ENCODE data around the gene SLC13A1.
"Not testable (repeated sequence)": the region's sequence is repeated elsewhere in the genome, so short reads cannot be mapped to it uniquely, and the experiment has no call there.

SLC13A1 gene, protein sequence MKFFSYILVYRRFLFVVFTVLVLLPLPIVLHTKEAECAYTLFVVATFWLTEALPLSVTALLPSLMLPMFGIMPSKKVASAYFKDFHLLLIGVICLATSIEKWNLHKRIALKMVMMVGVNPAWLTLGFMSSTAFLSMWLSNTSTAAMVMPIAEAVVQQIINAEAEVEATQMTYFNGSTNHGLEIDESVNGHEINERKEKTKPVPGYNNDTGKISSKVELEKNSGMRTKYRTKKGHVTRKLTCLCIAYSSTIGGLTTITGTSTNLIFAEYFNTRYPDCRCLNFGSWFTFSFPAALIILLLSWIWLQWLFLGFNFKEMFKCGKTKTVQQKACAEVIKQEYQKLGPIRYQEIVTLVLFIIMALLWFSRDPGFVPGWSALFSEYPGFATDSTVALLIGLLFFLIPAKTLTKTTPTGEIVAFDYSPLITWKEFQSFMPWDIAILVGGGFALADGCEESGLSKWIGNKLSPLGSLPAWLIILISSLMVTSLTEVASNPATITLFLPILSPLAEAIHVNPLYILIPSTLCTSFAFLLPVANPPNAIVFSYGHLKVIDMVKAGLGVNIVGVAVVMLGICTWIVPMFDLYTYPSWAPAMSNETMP

DNA sequence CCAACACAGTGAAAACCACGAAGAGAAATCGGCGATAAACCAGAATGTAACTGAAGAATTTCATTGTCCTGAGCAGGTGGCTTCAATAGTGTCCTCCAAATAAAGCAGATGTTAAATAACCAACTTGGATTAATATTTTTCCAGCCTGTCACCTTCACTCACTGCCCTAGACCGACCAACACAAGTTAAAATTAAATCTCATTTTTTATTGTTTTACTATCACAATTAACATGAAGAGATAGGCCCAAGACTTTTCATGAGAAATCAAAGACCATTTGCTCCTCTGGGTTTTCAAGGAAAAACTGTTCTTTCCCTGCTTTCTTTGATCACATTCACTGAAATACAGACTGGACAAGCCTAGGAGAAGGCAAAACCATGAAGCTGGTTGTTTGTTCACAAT lies at the start of gene SLC13A1:
Gene SLC13A1, minus strand, starts transcription at position 87 of the 400 bp plus-strand sequence. Its CDS starts 23 bp downstream, at position 64.
- DNase-seq (ENCODE audit: low read depth in 3 of 3) = no peak

DNA sequence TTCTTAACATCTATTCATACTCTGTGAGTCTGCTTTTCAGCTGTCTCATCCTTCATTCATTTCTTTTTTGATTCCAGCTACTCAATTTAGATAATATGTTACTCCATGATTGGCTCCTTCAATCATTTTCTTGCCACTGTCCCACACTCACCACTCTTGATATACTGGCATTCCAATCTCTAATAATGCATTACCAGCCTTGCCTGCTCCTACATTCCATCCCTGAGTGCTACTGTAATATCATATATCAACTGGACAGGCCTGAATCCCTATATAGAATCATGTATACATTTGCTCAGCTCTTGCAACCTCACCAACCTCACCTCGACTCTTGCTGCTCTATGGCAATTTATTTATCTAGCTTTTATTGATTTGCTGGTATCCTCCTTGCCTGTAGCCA lies 45.0 kb upstream of the SLC13A1 start:
- no peak for DNase-seq (ENCODE audit: low read depth in 3 of 3)

DNA sequence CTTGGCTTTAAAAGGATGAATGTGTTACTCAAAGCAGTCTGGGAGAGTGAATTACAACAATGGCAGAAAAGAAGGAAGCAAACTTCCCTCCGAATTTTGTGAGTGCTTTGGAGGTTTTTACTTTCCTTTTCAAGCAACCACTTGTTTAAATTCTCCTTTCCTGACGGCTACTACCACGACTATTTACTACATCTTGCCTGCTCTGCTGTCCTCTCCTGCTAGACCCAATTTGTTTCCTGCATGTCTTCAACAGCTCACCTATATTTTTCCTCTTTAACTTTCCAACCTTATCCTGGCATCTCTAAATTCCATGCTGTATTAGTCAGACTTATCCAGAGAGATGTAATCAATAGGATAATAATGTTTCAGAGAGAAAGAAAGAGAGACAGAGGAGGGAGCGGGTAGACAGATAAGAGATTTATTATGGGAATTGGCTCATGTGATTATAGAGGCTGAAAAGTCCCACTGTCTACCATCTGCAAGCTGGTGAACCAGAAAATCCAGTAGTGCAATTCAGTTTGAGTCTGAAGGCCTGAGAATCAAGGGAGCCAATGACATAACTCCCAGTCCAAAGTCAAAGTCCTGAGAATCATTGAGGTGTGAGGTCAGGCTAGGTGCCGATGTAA lies 42.8 kb upstream of the SLC13A1 start:
- no peak for DNase-seq (ENCODE audit: low read depth in 3 of 3)

DNA sequence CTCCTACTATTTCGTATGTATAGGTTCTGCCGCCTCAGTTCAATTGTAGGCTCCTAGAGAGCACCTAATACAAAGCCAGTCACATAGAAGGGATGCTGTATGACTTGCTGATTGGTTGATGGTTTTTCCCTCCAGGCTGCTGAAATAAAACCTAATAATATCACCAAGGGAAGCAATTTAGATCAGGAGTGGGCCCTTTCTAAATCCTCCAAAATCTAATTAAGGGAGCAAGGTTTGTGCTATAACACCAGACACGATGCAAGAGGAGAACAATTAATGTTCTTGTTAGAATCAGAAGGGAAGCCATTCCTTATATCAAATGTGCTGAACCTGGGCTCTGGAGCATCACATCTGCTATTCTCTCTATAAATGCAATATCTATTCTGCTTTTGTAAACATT lies 42.0 kb upstream of the SLC13A1 start:
- DNase-seq (ENCODE audit: low read depth in 3 of 3) = no peak

DNA sequence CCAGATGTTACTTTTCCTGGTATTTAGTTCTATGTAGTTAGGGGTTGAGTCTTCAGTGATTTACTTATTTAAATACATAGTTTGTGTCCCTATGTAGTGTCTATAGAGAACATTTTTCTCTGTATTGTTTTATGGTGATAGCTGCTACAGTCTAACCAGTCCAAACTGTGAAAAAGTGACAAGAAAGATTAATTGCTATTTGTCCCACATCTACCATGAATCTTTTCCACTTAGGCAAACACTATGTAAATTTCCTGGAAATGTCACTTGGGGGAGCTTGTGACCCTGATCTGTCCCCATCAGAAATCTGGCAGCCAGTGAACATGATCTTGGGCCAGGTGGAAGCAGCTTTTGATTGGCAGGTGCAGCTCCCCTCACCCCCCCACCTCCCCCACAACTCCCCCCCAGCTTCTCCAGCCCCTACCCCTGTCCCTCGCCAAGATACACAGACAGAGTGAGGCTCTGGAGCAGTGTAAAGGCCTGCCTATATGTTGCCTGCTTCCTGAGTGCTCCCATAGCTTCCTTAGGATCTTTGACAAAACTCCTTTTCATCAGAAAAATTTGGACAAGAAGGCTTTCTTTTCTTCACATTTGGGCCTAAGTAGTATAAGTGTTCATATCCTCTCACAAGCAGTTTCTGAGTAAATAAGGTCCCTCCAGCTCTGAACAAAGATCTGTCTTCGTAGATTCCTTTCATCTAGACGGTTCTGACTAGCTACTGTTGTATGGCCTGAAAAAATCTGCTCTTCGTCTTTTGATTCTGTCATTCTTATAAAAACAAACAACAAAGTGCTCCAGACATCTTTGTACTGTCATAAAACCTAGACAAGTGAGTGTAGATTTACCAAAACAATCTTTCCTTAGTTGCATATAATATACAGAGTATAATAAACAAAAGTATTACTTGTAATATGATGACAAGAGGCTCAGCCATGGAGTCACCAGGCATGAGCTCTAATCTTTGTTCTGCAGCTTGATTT lies 31.5 kb upstream of the SLC13A1 start:
- DNase-seq (ENCODE audit: low read depth in 3 of 3) = no peak

DNA sequence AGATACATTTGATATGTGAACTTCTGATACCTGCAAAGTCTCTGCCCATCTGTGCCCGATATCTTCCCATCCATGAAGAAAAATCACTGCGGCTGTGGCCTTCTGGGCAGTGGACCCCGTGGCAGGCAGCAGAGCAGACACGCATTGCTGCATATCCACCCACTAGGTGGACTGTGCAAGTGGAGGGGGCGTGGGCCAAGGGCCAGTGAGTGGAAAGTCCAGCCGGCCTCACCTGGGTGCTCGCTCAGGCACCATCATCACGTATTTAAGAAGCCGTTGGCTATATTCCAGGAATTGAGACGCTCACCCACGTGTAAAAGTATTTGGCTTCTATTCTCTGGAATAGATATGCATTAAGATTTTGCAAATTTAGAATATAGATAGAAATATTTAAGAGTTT lies 30.8 kb upstream of the SLC13A1 start:
- no peak for DNase-seq (ENCODE audit: low read depth in 3 of 3)

DNA sequence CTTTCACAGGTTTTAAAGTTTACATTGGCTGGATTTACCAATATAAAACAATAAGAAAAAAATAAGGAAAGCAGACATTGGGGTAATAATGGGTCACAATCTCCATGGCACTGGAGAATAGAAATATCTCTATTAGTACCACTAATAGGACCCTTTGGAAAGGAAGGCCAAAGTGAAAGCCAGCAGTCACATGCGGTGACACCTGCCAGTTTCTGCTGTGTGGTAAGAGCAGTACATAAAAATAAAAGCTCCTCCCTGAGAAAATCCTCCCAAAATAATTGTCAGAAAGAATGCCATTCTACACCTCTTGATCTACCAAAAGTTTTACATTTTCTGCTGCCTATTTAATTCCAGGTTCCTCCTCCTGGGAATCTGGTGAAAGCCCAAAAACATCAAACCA lies 30.4 kb upstream of the SLC13A1 start:
- no peak for DNase-seq (ENCODE audit: low read depth in 3 of 3)

DNA sequence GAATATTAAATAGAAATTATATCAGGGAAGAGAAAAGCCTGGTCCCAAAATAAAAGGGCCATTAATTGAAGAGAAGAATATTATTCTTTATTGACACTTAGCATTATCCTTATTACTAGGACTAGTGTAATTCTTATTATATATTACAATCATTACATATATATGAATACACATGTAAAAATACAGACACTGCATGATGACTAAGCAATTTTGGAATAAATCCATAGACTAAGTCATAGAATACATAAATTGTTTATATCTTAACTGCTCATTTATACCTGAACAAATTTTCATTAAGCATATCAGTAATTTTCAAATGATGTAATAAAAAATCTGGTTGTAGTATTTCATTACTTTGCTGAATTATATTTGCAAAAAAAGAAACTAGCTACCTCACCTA lies 29.7 kb upstream of the SLC13A1 start:
- DNase-seq (ENCODE audit: low read depth in 3 of 3) = no peak

DNA sequence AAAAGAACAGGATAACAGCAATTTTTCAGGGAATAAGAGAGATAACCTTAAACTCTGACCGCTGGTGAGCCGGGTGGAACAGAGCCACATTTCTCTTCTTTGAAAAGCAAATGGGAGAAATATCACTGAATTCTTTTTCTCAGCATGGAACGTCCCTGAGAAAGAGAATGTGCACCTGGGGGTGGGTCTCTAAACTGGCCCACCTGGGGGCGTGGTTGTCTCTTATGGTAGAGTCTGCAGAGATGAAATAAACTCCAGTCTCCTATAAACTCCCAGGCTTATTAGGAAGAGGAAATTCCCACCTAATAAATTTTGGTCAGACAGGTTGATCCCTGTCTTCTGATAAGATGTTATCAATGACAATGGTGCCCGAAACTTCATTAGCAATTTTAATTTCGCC lies 27.9 kb upstream of the SLC13A1 start:
- DNase-seq (ENCODE audit: low read depth in 3 of 3) = not testable (repeated sequence)

DNA sequence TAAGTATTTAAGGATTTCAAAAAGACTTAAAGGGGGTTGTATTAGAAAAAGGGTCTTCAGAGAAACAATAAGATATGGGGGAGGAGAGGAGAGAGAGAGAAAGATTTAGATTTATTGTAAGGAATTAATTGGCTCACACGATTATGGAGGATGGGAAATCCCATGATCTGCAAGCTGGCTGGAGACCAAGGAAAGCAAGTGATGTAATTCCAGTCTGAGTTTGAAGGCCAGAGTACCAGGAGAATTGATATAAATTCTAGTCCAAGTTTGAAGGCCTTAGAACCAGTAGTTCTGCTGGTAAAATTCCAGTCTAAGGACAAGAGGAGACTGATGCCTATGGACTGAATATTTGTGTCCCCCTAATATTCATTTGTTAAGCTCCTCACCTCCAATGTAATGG lies 20.6 kb upstream of the SLC13A1 start:
- DNase-seq (ENCODE audit: low read depth in 3 of 3) = no peak

DNA sequence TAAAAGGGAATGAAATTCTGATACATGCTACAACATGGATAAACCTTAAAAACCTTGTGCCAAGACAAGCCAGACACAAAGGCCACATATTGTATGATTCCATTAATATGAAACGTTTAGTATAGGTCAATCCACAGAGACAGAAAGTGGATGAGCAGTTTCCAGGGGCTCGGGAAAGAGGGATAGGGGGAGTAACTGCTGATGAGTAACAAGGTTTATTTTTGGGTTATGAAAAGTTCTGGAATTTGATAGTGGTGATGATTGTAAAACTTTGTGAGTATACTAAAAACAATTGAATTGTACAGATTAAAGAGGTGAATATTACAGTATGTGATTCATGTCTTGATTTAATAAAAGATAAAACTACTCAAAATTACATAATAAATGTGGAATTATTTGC lies 19.1 kb upstream of the SLC13A1 start:
- no peak for DNase-seq (ENCODE audit: low read depth in 3 of 3)

DNA sequence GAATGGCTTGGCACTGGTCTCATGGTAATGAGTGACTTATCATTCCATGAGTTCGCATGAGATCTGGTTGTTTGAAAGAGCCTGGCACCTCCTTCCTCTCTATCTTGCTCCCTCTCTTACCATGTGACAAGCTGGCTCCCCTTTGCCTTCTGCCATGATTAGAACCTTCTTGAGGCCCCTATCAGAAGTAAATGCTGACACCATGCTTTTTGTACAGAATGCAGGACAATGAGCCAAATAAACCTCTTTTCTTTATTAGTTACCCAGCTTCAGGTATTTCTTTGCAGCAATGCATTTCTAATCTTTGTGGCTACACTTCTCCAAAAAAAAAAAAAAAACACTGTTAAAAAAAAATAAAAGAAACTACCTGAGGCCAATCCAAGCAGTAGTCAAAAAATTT lies 17.1 kb upstream of the SLC13A1 start:
- no peak for DNase-seq (ENCODE audit: low read depth in 3 of 3)

DNA sequence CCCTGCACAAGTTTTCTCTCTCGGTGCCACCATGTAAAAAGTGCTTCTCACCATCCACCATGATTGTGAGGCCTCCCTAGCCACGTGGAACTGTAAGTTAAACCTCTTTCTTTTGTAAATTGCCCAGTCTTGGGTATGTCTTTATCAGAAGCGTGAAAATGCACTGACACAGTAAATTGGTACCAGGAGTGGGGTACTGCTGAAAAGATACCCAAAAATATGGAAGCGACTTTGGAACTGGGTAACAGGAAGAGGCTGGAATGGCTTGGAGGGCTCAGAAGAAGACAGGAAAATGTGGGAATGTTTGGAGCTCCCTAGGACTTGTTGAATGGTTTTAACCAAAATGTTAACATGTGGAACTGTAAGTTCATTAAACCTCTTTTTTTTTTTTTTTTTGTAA lies 15.6 kb upstream of the SLC13A1 start:
- no peak for DNase-seq (ENCODE audit: low read depth in 3 of 3)

DNA sequence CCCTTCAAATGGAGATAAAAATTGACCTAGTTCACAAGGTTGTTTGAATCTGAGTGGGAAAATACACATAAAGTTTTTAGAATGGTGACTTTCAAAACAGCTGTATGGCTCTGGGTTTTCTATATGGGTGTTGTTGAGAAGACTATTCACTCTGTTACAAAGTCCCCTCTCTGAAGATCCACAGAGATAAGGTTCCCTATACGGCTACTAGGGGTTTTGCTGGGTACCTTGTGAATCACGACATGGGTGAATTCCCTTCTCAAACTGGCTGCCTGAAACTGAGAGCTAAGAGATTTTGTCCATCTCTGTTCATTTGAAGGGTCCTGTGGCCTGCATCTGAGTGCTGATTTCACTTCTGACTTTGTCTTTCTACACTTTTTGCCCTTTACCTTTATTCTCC lies 11.8 kb upstream of the SLC13A1 start:
- DNase-seq (ENCODE audit: low read depth in 3 of 3) = no peak

DNA sequence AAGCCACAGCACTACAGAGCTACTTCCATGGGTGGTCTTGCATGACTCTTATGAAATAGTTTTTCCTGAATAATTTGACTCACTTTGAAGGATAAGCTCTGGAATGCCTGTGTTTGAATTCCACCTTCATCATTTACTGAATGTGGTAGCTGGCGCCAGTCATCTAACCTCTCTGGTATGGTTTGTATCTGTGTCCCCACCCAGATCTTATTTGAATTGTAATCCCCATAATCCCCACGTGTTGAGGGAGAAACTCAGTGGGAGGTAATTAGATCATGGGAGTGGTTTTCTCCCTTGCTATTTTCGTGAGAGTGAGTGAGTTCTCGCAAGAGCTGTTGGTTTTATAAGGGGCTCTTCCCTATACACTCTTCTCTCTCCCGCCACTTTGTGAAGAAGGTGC lies 11.2 kb upstream of the SLC13A1 start:
- no peak for DNase-seq (ENCODE audit: low read depth in 3 of 3)

DNA sequence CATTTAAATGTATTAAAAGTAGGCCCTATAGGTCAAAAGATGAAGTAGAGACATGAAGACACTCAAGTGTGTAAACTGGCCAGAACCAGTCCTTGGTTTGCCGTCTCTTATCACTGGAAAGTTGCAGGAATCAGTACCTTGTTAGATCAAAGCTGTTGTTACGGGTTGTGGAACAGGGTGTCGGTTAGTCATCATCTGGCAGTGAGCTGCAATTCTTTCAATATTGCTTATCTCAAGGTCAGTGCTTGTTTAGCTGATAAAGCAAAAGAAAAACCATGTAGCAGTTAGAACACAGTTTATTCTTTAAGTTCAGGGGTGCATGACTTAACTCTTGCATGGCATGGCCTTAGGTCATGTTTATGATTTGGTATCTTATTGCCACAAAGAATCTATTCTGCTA lies 10.0 kb upstream of the SLC13A1 start:
- no peak for DNase-seq (ENCODE audit: low read depth in 3 of 3)

DNA sequence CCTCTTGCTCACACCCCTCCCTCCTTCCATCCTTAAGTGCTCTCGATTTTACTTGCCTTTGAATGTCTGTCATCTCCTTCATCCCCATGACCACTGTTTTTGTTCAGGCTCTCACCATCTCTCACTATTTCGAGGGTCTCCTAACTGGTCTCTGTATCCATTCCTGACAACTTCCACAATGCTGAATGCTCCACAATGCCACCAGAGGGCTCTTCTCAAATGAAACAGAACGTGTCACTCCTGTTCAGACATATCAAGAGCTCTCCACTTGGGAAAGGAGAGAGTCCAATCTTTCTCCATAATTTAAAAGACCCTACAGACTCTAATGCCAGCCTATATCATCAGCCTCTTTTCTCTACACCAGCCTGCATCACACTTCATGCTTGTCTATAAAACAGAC lies 9.0 kb upstream of the SLC13A1 start:
- DNase-seq (ENCODE audit: low read depth in 3 of 3) = no peak

DNA sequence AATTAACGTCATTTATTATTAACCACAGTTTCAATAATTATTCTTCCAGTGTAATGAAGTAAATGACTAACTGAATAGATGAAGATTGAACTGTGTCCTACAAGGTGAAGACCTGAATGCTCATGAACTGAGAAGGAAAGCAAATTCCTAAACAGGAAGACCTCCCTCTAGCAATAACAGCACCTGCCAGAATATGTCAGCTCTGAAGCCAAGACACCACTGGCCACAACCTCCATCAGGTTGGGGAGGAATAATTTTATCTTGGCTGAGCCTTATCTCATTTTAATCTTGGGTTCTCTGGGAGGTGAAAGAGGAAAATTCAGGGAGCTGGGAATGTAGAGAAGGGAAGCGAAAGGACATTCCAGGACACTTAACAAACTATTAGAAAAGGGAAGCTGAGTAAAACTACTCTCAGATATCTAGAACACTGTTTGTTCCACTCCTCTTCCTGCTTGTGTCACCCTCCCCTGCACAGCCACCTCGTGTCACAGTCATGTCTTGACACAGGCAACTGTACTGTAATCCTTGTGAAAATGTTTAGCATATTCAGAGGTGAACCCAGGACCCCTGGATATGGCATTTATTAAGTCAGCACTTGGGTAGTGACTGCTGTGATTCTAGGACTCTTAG lies 4.6 kb upstream of the SLC13A1 start:
- no peak for DNase-seq (ENCODE audit: low read depth in 3 of 3)

DNA sequence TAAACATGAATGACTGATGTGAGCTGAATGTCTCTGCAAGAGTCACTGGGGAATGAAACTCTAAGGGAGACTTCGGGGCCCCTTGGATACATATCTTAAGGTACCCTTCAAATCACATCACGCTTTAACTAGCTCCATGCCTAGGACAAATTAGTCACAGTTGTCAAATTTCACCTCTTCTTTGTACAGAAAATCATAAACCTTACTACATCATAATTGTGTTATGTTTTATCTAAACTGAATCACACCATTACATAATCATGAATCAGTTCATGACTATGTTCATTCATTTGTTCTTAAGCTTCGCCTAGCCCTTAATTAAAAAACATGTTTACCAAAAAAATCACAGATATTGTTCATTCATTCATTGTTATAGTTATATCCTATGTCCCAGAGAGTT lies 2.1 kb upstream of the SLC13A1 start:
- no peak for DNase-seq (ENCODE audit: low read depth in 3 of 3)

DNA sequence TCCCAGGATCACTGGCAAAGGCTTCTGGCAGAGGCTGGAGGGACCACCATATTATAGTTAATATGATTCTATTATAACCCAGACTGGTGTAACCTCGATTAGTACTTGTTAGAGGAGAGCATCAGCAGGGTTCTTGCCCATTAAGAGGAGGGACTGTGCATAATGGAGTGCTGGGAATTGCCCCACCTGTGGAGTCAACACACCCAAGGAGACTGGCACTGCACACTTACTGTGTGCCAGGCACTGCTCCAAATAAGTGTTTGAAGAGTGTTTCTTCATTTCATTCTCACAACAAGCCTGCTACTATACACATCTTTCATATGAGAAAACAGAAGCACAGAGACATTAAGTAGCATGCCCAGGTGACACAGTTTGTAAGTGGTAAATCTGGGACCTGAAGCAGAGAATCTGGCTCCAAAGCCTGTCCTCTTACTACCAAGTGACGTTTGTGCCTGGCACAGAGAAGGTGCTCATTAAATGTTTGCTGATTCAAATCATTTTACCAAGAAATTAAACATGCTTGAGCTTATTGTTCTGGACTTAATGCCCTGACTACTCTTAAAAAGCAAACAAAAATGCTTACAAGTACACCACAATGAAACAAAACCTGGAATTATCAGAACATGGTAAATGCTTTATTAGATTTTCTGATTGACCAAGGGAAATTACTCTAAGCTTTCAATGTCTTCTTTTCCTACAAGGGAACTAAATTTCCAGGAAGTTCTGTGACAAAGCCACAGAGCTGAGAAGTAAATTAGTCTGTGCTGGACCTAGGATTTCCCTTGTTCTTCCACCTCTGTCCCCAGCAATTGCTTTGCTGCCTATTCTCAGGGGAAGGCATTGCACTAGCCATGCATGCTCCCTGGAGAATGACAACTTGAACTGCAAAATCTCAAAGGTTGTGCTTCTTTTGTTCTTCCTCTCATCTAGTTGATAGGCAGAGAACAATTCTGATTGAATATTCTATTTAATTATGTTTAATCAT lies 809 bp downstream of the SLC13A1 start:
- DNase-seq (ENCODE audit: low read depth in 3 of 3) = no peak

Data from stimulated activated CD4-positive, alpha-beta T cell treated with anti-CD3 and anti-CD28 coated beads, TNF-alpha, amount 100 ng/mL, for 4 hours (primary cell).